Panc1 (cell line): ENCODE measurements around the gene ZCCHC17. TPM values are rescaled to one million over a fixed set of nuclear protein-coding genes. Genes with fewer than 3 reads are reported as not detected.

Experiments used
- ATAC-seq: fragments of 200-7000 bp; cut with Tn5 transposase; 2 replicates; pipeline ENCODE4 v1.9.1; 2020; ENCODE audit warnings: mild to moderate bottlenecking, moderate library complexity
- BruUV-seq: library from RNA; stranded (reverse); fragments of 400-500 nt; replicated peaks from 2 replicates; lab custom pipeline; 2021; lab: Mats Ljungman, UMichigan
- CTCF ChIA-PET: fragments of 300-600 bp; sonication (Branson Sonifier 250); formaldehyde crosslinking; loops from one replicate; lab custom pipeline; 2022; ENCODE audit warnings: antibody characterized with exemption; lab: Charles Lee
- POLR2A ChIA-PET: fragments of 300-600 bp; sonication (Branson Sonifier 250); formaldehyde crosslinking; loops from one replicate; lab custom pipeline; 2022; ENCODE audit warnings: antibody characterized with exemption; lab: Charles Lee
- DNase-seq: peaks from one replicate; pipeline ENCODE4 v3.0.0-alpha.2; 2010; ENCODE audit warnings: low read depth, low spot score
- H3K27ac ChIP-seq: 2 replicates; pipeline ENCODE4 v1.5.1; 2011; ENCODE audit warnings: mild to moderate bottlenecking, low read length, inconsistent platforms
- H3K27me3 ChIP-seq: fragments of 200-500 bp; sonication (Bioruptor generic); 2 replicates; pipeline ENCODE4 v1.6.0; 2014; ENCODE audit warnings: low read length, inconsistent platforms; ENCODE audit not compliant: control insufficient read depth, insufficient read depth
- H3K36me3 ChIP-seq: fragments of 200-500 bp; sonication (Bioruptor generic); 2 replicates; pipeline ENCODE4 v1.5.1; 2014; ENCODE audit warnings: inconsistent platforms, mild to moderate bottlenecking, low read length, moderate library complexity; ENCODE audit not compliant: control insufficient read depth, insufficient read depth
- H3K4me1 ChIP-seq: 2 replicates; pipeline ENCODE4 v1.5.1; 2011; ENCODE audit warnings: inconsistent platforms, mild to moderate bottlenecking, low read length, moderate library complexity; ENCODE audit not compliant: control insufficient read depth, insufficient read depth
- H3K4me3 ChIP-seq, 2 experiments: 2 replicates each; pipeline ENCODE4 v1.5.1; 2011 to 2012; ENCODE audit warnings: low read depth in 2 of 2, low read length in 2 of 2, mild to moderate bottlenecking in 2 of 2, inconsistent platforms in 1 of 2, moderate library complexity in 1 of 2
- H3K9me3 ChIP-seq: fragments of 200-500 bp; sonication (Bioruptor generic); 2 replicates; pipeline ENCODE4 v1.5.1; 2014; ENCODE audit warnings: low read depth, mild to moderate bottlenecking, inconsistent platforms, low read length, moderate library complexity; ENCODE audit not compliant: control insufficient read depth, insufficient read depth
- CTCF ChIP-seq: fragments of 450-650 bp; IDR thresholded peaks from 2 replicates; pipeline ENCODE4 v1.5.1; 2017; ENCODE audit warnings: mild to moderate bottlenecking
- POLR2AphosphoS5 ChIP-seq: IDR thresholded peaks from 2 replicates; pipeline ENCODE4 v1.6.1; 2012; ENCODE audit warnings: mild to moderate bottlenecking, low read depth, low read length, moderate library complexity
- SIN3A ChIP-seq: IDR thresholded peaks from 2 replicates; pipeline ENCODE4 v1.6.1; 2012; ENCODE audit warnings: low read depth, mild to moderate bottlenecking, low read length, moderate library complexity, borderline replicate concordance; ENCODE audit not compliant: insufficient read depth
- TCF7L2 ChIP-seq: IDR thresholded peaks from 2 replicates; pipeline ENCODE4 v1.6.1; 2011; ENCODE audit warnings: mild to moderate bottlenecking, low read depth, low read length, inconsistent platforms
- in situ Hi-C: cut with HindIII; loops from 2 replicates; pipeline ENCODE4 v1.10.0; 2016; ENCODE audit warnings: low sequenced_read_pairs, low pct_unique_long_range_greater_than_20kb
- intact Hi-C: fragments of 100-400 bp; cut with micrococcal nuclease; formaldehyde crosslinking; loops from one replicate; pipeline ENCODE4 v1.10.0; 2022; ENCODE audit not compliant: unreplicated experiment
- total RNA-seq: library from RNA; stranded (reverse); gene quantifications from one replicate; pipeline ENCODE4 v1.2.1, GENCODE V29; 2021; ENCODE audit not compliant: unreplicated experiment
- TF ChIP-seq, protein P1 (sequence below), 2 experiments: IDR thresholded peaks; 2 replicates each; pipeline ENCODE4 v1.6.1; 2011 to 2012; ENCODE audit warnings: low read depth in 2 of 2, control low read depth in 1 of 2, low read length in 1 of 2, mild to moderate bottlenecking in 1 of 2, moderate library complexity in 1 of 2; ENCODE audit not compliant: insufficient read depth in 1 of 2

The ZCCHC17 gene
- total RNA-seq, 1 experiment from 2014 or later = 30.6 TPM

DNA sequence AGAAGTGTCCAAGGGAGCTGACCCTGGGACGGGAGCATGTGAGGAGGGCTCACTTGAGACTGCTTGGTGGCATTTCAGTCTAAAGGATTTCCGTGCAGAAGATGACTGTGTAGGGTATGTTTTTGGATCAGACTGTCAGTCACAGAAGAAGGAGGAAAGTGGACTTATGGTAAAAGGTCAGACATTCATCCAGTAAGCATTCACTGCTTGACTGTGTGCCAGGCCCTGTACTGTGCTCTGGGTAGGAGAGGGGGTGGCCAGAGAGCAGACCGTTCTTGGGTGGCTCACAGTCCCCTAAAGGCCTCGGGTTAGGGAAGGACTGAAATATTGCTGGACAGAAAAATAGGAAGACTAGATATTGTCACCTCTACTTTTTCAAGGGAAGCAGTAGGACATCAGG lies 114.0 kb downstream of the ZCCHC17 start:
- Histone ChIP-seq H3K27ac (no peak overlapping the region), H3K27me3 (no peaks in the 10 kb centered on the region), H3K4me1 (no peaks in the 10 kb centered on the region; the same call in 1 of the 2 replicates), H3K36me3 (peaks cover 2% of the 10 kb centered on the region; the same call in 1 of the 2 replicates), H3K9me3 (no peaks in the 10 kb centered on the region), H3K4me3 (no peak overlapping the region)
- no TSS peak for BruUV-seq
- ChIA-PET CTCF (no interaction called here), POLR2A (no interaction called here)
- in situ Hi-C loops = no loop called here
- ATAC-seq (no peak), DNase-seq (no peak)
- TF ChIP-seq TCF7L2 (no peak), POLR2AphosphoS5 (no peak), SIN3A (no peak), CTCF (no peak)
- TF ChIP-seq, protein P1, sequence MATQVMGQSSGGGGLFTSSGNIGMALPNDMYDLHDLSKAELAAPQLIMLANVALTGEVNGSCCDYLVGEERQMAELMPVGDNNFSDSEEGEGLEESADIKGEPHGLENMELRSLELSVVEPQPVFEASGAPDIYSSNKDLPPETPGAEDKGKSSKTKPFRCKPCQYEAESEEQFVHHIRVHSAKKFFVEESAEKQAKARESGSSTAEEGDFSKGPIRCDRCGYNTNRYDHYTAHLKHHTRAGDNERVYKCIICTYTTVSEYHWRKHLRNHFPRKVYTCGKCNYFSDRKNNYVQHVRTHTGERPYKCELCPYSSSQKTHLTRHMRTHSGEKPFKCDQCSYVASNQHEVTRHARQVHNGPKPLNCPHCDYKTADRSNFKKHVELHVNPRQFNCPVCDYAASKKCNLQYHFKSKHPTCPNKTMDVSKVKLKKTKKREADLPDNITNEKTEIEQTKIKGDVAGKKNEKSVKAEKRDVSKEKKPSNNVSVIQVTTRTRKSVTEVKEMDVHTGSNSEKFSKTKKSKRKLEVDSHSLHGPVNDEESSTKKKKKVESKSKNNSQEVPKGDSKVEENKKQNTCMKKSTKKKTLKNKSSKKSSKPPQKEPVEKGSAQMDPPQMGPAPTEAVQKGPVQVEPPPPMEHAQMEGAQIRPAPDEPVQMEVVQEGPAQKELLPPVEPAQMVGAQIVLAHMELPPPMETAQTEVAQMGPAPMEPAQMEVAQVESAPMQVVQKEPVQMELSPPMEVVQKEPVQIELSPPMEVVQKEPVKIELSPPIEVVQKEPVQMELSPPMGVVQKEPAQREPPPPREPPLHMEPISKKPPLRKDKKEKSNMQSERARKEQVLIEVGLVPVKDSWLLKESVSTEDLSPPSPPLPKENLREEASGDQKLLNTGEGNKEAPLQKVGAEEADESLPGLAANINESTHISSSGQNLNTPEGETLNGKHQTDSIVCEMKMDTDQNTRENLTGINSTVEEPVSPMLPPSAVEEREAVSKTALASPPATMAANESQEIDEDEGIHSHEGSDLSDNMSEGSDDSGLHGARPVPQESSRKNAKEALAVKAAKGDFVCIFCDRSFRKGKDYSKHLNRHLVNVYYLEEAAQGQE (IDR thresholded peaks at IDR 0.05; ENCODE audit: insufficient read depth in 1 of 2, low read depth in 2 of 2, low read length in 1 of 2) = no peak
- intact Hi-C loops = no loop called here

DNA sequence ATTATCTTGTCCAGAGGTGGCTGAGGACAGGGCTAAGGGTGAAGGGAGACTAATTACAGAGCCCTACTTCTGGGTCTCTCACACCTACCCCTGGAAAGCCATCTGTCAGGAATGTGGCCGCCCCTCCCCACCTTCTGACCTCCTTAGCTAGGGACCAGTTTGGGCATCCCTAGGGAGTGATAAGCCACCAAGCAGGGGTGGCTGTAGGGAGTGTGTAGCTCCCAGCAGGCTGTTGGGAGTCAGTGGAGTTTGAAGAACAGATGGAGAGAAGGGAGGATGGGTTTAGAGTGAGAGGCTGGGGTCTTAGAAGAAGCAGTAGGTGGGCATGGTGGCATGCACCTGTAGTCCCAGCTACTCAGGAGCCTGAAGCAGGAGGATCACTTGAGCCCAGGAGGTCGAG lies 115.4 kb downstream of the ZCCHC17 start:
- ChIA-PET CTCF (no interaction called here), POLR2A (interaction anchor here (0.6 to 0.7 kb wide), 2 partner anchors 15 to 260 kb away, joined by 3 to 6 read pairs; no protein-coding TSS in a partner anchor)
- DNase-seq = no peak
- H3K36me3 ChIP-seq = peaks cover 2% of the 10 kb centered on the region; the same call in 1 of the 2 replicates
- BruUV-seq = no TSS peak
- no peak for ATAC-seq
- no peaks in the 10 kb centered on the region; the same call in 1 of the 2 replicates for H3K4me1 ChIP-seq
- no peak overlapping the region for H3K27ac ChIP-seq
- H3K27me3 ChIP-seq = no peaks in the 10 kb centered on the region
- H3K9me3 ChIP-seq = no peaks in the 10 kb centered on the region
- TF ChIP-seq CTCF = no peak
- TF ChIP-seq POLR2AphosphoS5 = no peak
- no peak for TF ChIP-seq SIN3A
- no peak for TF ChIP-seq TCF7L2
- TF ChIP-seq, protein P1 (IDR thresholded peaks at IDR 0.05; ENCODE audit: insufficient read depth in 1 of 2, low read depth in 2 of 2, low read length in 1 of 2) = no peak
- in situ Hi-C loops = no loop called here
- intact Hi-C loops = no loop called here
- no peak overlapping the region for H3K4me3 ChIP-seq
